GM12892 (cell line): Measurements from ENCODE around the gene PAX6.

Experiments
- DNase-seq: peaks from one replicate; pipeline ENCODE4 v3.0.0; 2011; ENCODE audit not compliant: insufficient read length
- FAIRE-seq: peaks from 2 replicates; lab custom pipeline; 2011; peaks lifted over from hg19 to GRCh38; lab: Jason Lieb, UNC
- POLR2A ChIP-seq: IDR thresholded peaks from 2 replicates; pipeline ENCODE4 v1.6.1; 2011; ENCODE audit warnings: low read depth, low read length, control low read depth
- POLR2AphosphoS5 ChIP-seq: IDR thresholded peaks from 2 replicates; pipeline ENCODE4 v1.6.1; 2011; ENCODE audit warnings: low read depth, low read length, control low read depth
- TAF1 ChIP-seq: IDR thresholded peaks from 2 replicates; pipeline ENCODE4 v1.6.1; 2011; ENCODE audit warnings: low read depth, mild to moderate bottlenecking, control low read depth, low read length, borderline replicate concordance

The PAX6 gene

DNA sequence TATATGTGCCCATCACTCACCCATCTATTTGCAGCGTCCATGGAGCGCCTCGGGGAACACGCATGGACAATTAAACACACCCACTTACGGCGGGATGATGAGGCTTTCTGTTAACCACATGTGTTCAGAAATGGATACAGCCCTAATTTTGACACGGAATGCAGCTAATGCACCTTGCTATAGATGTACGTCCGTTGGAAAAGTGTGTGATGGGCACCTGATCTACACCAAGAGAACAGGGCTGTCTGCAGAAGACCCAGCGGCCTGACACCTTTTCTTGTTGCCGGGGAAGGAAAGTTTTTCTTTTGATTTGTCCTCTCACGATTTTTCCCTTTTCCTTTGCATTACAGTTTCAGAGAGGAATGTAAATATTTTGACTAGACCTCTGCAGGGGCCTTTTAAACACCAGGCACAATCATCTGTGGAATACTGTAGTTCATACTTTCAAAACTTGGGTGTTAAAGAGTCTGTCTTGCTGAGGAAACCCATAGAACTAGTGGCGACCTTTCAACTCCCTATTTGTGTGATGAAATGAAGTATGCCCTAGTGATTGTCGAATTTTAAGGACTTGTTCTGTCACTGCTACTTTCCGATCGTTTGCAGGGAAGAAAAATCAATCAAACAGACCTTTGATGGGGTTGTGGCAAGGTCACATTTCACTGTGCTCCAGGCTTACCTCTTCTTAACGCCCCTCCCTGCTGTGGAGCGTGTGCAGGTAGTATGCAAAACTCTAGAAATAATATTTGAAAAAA, 16.5 kb upstream of the PAX6 start:
- FAIRE-seq (no peak), DNase-seq (no peak)
- no peak for TF ChIP-seq POLR2AphosphoS5
- TF ChIP-seq POLR2A = no peak
- no peak for TF ChIP-seq TAF1

GRCh38 chr11:31826536-31827438, 15.7 kb upstream of the PAX6 start:
- no peak for DNase-seq
- no peak for TF ChIP-seq POLR2A
- TF ChIP-seq POLR2AphosphoS5 = no peak
- no peak for TF ChIP-seq TAF1
- no peak for FAIRE-seq

GRCh38 chr11:31825838-31826484, 14.8 kb upstream of the PAX6 start:
- TF ChIP-seq POLR2AphosphoS5 = no peak
- no peak for TF ChIP-seq TAF1
- no peak for TF ChIP-seq POLR2A
- FAIRE-seq (no peak), DNase-seq (no peak)

DNA sequence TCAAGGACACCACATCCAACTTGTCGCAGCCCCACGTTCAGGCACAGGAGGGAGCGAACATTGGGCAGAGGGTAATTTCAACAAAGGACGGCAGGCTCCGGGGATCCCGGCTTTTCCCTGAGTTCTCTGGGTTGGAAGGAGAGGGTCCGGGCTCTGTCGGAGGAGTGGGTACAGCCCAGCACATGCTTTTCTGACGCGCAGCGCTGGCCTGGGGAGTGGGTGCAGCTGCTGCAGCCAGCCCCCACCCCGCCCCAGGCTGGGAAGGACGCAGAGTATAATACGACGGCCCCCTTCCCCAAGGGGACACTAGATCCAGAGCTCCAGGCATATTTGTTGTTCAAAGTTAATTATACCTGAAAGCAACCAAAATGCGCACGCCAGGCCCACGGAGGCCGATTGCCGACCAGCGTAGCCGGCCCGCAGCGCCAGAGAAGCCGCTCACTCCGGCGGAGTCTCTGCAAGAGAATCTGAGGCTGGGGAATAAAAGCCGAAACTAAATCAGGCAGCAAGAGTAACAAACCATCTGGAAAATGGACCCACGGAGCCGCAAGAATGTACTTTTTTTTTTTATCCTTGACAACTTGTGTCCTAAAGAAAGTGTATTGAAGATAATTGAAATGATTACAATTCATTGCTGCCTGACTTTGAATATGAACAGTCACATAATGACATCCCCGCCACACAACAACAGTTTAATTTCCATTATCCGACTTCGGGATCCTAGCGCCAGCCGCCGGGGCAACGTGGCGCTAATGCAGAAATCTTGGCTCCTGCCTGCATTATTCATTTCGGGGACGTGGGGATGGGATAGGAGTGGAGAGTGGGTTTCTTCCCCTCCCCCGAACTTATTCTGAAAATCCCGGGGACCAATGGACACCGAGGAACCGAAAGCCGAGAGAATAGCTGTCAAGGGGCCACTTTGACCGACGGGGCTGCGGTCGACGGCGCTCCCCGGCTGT, 14.0 kb upstream of the PAX6 start:
- no peak for FAIRE-seq
- no peak for DNase-seq
- TF ChIP-seq POLR2AphosphoS5 (no peak), POLR2A (no peak), TAF1 (no peak)

GRCh38 chr11:31824332-31824878, 13.3 kb upstream of the PAX6 start:
- DNase-seq = no peak
- TF ChIP-seq POLR2AphosphoS5 (no peak), POLR2A (no peak), TAF1 (no peak)
- FAIRE-seq = no peak

GRCh38 chr11:31823644-31824331, 12.7 kb upstream of the PAX6 start:
- no peak for TF ChIP-seq POLR2AphosphoS5
- no peak for TF ChIP-seq TAF1
- TF ChIP-seq POLR2A = no peak
- FAIRE-seq (no peak), DNase-seq (no peak)

- DNase-seq (no peak), FAIRE-seq (no peak)
- TF ChIP-seq TAF1 (no peak), POLR2AphosphoS5 (no peak), POLR2A (no peak)
These were observed 12.0 kb upstream of the PAX6 start for GRCh38 chr11:31822927-31823643.

GRCh38 chr11:31822175-31822926, 11.2 kb upstream of the PAX6 start:
- TF ChIP-seq TAF1 (no peak), POLR2A (no peak), POLR2AphosphoS5 (no peak)
- DNase-seq (no peak), FAIRE-seq (no peak)
